SK-N-SH (cell line): ENCODE results near the gene DDIAS.

ENCODE experiments used
- FOXM1 ChIP-seq: IDR thresholded peaks from 2 replicates; pipeline ENCODE4 v1.4.0; 2012; ENCODE audit warnings: low read depth, mild to moderate bottlenecking
- GABPA ChIP-seq: IDR thresholded peaks from 2 replicates; pipeline ENCODE4 v1.4.0; 2012; ENCODE audit warnings: low read depth, mild to moderate bottlenecking
- JUND ChIP-seq: IDR thresholded peaks from 2 replicates; pipeline ENCODE4 v1.4.0; 2012
- TAF1 ChIP-seq: IDR thresholded peaks from 2 replicates; pipeline ENCODE4 v1.6.1; 2012; ENCODE audit warnings: low read depth, mild to moderate bottlenecking, low read length, moderate library complexity, borderline replicate concordance
- TF ChIP-seq, protein P1 (sequence below): IDR thresholded peaks from 2 replicates; pipeline ENCODE4 v1.6.1; 2012; ENCODE audit warnings: mild to moderate bottlenecking, low read depth, low read length, moderate library complexity
- TF ChIP-seq, protein P2 (sequence below): fragments of 150-350 bp; IDR thresholded peaks from 2 replicates; pipeline ENCODE4 v1.6.1; 2016; ENCODE audit warnings: mild to moderate bottlenecking, low read depth, low read length
- TF ChIP-seq, protein P3 (sequence below): fragments of 200-600 bp; sonication (generic); IDR thresholded peaks from 2 replicates; pipeline ENCODE4 v1.6.1; 2017; ENCODE audit warnings: antibody characterized with exemption, mild to moderate bottlenecking, moderate library complexity

- TF ChIP-seq, protein P1, sequence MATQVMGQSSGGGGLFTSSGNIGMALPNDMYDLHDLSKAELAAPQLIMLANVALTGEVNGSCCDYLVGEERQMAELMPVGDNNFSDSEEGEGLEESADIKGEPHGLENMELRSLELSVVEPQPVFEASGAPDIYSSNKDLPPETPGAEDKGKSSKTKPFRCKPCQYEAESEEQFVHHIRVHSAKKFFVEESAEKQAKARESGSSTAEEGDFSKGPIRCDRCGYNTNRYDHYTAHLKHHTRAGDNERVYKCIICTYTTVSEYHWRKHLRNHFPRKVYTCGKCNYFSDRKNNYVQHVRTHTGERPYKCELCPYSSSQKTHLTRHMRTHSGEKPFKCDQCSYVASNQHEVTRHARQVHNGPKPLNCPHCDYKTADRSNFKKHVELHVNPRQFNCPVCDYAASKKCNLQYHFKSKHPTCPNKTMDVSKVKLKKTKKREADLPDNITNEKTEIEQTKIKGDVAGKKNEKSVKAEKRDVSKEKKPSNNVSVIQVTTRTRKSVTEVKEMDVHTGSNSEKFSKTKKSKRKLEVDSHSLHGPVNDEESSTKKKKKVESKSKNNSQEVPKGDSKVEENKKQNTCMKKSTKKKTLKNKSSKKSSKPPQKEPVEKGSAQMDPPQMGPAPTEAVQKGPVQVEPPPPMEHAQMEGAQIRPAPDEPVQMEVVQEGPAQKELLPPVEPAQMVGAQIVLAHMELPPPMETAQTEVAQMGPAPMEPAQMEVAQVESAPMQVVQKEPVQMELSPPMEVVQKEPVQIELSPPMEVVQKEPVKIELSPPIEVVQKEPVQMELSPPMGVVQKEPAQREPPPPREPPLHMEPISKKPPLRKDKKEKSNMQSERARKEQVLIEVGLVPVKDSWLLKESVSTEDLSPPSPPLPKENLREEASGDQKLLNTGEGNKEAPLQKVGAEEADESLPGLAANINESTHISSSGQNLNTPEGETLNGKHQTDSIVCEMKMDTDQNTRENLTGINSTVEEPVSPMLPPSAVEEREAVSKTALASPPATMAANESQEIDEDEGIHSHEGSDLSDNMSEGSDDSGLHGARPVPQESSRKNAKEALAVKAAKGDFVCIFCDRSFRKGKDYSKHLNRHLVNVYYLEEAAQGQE, result no peak
- TF ChIP-seq JUND, result no peak
- no peak for TF ChIP-seq FOXM1
- TF ChIP-seq, protein P2, sequence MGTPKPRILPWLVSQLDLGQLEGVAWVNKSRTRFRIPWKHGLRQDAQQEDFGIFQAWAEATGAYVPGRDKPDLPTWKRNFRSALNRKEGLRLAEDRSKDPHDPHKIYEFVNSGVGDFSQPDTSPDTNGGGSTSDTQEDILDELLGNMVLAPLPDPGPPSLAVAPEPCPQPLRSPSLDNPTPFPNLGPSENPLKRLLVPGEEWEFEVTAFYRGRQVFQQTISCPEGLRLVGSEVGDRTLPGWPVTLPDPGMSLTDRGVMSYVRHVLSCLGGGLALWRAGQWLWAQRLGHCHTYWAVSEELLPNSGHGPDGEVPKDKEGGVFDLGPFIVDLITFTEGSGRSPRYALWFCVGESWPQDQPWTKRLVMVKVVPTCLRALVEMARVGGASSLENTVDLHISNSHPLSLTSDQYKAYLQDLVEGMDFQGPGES, result 0 out of 2 replicates have a peak, but pooled peaks have one; percentile 23
- peak; percentile 81 for TF ChIP-seq GABPA
- TF ChIP-seq, protein P3, sequence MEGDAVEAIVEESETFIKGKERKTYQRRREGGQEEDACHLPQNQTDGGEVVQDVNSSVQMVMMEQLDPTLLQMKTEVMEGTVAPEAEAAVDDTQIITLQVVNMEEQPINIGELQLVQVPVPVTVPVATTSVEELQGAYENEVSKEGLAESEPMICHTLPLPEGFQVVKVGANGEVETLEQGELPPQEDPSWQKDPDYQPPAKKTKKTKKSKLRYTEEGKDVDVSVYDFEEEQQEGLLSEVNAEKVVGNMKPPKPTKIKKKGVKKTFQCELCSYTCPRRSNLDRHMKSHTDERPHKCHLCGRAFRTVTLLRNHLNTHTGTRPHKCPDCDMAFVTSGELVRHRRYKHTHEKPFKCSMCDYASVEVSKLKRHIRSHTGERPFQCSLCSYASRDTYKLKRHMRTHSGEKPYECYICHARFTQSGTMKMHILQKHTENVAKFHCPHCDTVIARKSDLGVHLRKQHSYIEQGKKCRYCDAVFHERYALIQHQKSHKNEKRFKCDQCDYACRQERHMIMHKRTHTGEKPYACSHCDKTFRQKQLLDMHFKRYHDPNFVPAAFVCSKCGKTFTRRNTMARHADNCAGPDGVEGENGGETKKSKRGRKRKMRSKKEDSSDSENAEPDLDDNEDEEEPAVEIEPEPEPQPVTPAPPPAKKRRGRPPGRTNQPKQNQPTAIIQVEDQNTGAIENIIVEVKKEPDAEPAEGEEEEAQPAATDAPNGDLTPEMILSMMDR, result no peak
- TF ChIP-seq TAF1, result no peak; the same call in 1 of the 2 replicates
Observed at GRCh38 chr11:82901165-82901921, at the start of gene DDIAS.
